Measurements from ENCODE around the gene SRGAP3.

Gene SRGAP3

DNA sequence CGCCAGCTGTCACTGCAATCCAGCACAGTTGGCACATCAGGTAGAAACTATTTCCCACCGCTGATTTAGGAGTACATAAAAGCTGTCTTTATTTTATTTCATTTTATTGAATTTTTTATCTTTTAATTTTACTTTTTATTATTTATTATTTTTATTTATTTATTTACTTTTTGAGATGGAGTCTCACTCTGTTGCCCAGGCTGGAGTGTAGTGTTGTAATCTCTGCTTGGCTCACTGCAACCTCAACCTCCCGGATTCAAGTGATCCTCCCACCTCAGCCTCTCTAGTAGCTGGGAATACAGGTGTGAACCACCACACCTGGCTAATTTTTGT, 31.0 kb downstream of the SRGAP3 start:
- no peak for TF ChIP-seq CREB5 (CRISPR knock-in tag; IDR thresholded peaks at IDR 0.05; ENCODE audit: low read depth)
- no peak for TF ChIP-seq TOX (CRISPR knock-in tag; IDR thresholded peaks at IDR 0.05; ENCODE audit: borderline replicate concordance)
- no peak for TF ChIP-seq ZFP30 (CRISPR knock-in tag; IDR thresholded peaks at IDR 0.05)
- no peak for TF ChIP-seq TCF4 (CRISPR knock-in tag; IDR thresholded peaks at IDR 0.05; ENCODE audit: borderline replicate concordance)
- no peak for TF ChIP-seq TSHZ2 (CRISPR knock-in tag; IDR thresholded peaks at IDR 0.05)
- TF ChIP-seq ZNF565 (CRISPR knock-in tag; conservative IDR thresholded peaks at IDR 0.05; ENCODE audit: low read depth): no peak
- TF ChIP-seq ZNF70 (CRISPR knock-in tag; IDR thresholded peaks at IDR 0.05): no peak
- TF ChIP-seq, protein P1, sequence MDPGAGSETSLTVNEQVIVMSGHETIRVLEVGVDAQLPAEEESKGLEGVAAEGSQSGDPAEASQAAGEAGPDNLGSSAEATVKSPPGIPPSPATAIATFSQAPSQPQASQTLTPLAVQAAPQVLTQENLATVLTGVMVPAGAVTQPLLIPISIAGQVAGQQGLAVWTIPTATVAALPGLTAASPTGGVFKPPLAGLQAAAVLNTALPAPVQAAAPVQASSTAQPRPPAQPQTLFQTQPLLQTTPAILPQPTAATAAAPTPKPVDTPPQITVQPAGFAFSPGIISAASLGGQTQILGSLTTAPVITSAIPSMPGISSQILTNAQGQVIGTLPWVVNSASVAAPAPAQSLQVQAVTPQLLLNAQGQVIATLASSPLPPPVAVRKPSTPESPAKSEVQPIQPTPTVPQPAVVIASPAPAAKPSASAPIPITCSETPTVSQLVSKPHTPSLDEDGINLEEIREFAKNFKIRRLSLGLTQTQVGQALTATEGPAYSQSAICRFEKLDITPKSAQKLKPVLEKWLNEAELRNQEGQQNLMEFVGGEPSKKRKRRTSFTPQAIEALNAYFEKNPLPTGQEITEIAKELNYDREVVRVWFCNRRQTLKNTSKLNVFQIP (CRISPR knock-in tag; IDR thresholded peaks at IDR 0.05; ENCODE audit: borderline replicate concordance, low read depth): no peak
- TF ChIP-seq ARNTL (CRISPR knock-in tag; IDR thresholded peaks at IDR 0.05; ENCODE audit: borderline replicate concordance, low read depth): no peak
- TF ChIP-seq BACH2 (CRISPR knock-in tag; IDR thresholded peaks at IDR 0.05; ENCODE audit: borderline replicate concordance): no peak
- TF ChIP-seq PATZ1 (CRISPR knock-in tag; IDR thresholded peaks at IDR 0.05; ENCODE audit: borderline replicate concordance): no peak
- TF ChIP-seq ZC3H10 (CRISPR knock-in tag; IDR thresholded peaks at IDR 0.05): no peak
- TF ChIP-seq GLIS3 (CRISPR knock-in tag; IDR thresholded peaks at IDR 0.05): no peak
- TF ChIP-seq RARB (CRISPR knock-in tag; IDR thresholded peaks at IDR 0.05): no peak
- TF ChIP-seq OSR1 (CRISPR knock-in tag; IDR thresholded peaks at IDR 0.05): no peak
- no peak for TF ChIP-seq SNAI2 (CRISPR knock-in tag; IDR thresholded peaks at IDR 0.05)
- TF ChIP-seq CSRNP3 (CRISPR knock-in tag; IDR thresholded peaks at IDR 0.05): no peak
- TF ChIP-seq PPARA (CRISPR knock-in tag; IDR thresholded peaks at IDR 0.05; ENCODE audit: borderline replicate concordance): no peak
- no peak for ATAC-seq

- no peak; the same call in 2 of the 3 replicates for ATAC-seq
- TF ChIP-seq ARNTL (CRISPR knock-in tag; IDR thresholded peaks at IDR 0.05; ENCODE audit: borderline replicate concordance, low read depth) (no peak), TSHZ2 (CRISPR knock-in tag; IDR thresholded peaks at IDR 0.05) (peak; percentile 89; the same call in 1 of the 2 replicates), ISL1 (CRISPR knock-in tag; IDR thresholded peaks at IDR 0.05) (no peak), TOX (CRISPR knock-in tag; IDR thresholded peaks at IDR 0.05; ENCODE audit: borderline replicate concordance) (no peak), TCF4 (CRISPR knock-in tag; IDR thresholded peaks at IDR 0.05; ENCODE audit: borderline replicate concordance) (peak; percentile 89), ZNF565 (CRISPR knock-in tag; conservative IDR thresholded peaks at IDR 0.05; ENCODE audit: low read depth) (no peak), ZNF8 (CRISPR knock-in tag; IDR thresholded peaks at IDR 0.05) (no peak), CREB5 (CRISPR knock-in tag; IDR thresholded peaks at IDR 0.05; ENCODE audit: low read depth) (no peak)
- TF ChIP-seq, protein P1 (CRISPR knock-in tag; IDR thresholded peaks at IDR 0.05; ENCODE audit: borderline replicate concordance, low read depth): no peak
Measured at GRCh38 chr3:9217784-9218513, 31.5 kb downstream of the SRGAP3 start.
